Smooth muscle cell (in vitro differentiated cells): ENCODE data around the gene HOXC6. TPM values are rescaled to one million over a fixed set of nuclear protein-coding genes. Genes with fewer than 3 reads are reported as not detected.

Experiments
- DNase-seq: peaks from one replicate; lab custom pipeline; 2025; ENCODE audit not compliant: unreplicated experiment; lab: John Stamatoyannopoulos, UW
- H2AFZ ChIP-seq: fragments of 200-600 bp; sonication (generic); 2 replicates; pipeline ENCODE4 v1.6.0; 2016; ENCODE audit warnings: antibody characterized with exemption, low read depth, mild to moderate bottlenecking
- H3F3A ChIP-seq: fragments of 200-600 bp; sonication (generic); 2 replicates; pipeline ENCODE4 v1.6.0; 2017; ENCODE audit warnings: antibody characterized with exemption, low read depth
- H3K27ac ChIP-seq: fragments of 200-600 bp; sonication (generic); 2 replicates; pipeline ENCODE4 v1.5.1; 2016; ENCODE audit warnings: low read depth, mild to moderate bottlenecking
- H3K27me3 ChIP-seq: fragments of 200-600 bp; sonication (generic); 2 replicates; pipeline ENCODE4 v1.6.1; 2016; ENCODE audit warnings: low read depth, mild to moderate bottlenecking
- H3K36me3 ChIP-seq: fragments of 200-600 bp; sonication (generic); 2 replicates; pipeline ENCODE4 v1.5.1; 2016; ENCODE audit warnings: low read depth
- H3K4me1 ChIP-seq: fragments of 200-600 bp; sonication (generic); 2 replicates; pipeline ENCODE4 v1.5.1; 2016; ENCODE audit warnings: low read depth
- H3K4me2 ChIP-seq: fragments of 200-600 bp; sonication (generic); 2 replicates; pipeline ENCODE4 v1.6.0; 2016; ENCODE audit warnings: mild to moderate bottlenecking
- H3K4me3 ChIP-seq: fragments of 200-600 bp; sonication (generic); 2 replicates; pipeline ENCODE4 v1.5.1; 2016; ENCODE audit warnings: mild to moderate bottlenecking
- H3K79me2 ChIP-seq: fragments of 200-600 bp; sonication (generic); 2 replicates; pipeline ENCODE4 v1.6.0; 2016; ENCODE audit warnings: low read depth, mild to moderate bottlenecking
- H3K9ac ChIP-seq: fragments of 200-600 bp; sonication (generic); 2 replicates; pipeline ENCODE4 v1.6.0; 2016; ENCODE audit warnings: low read depth
- H3K9me3 ChIP-seq: fragments of 200-600 bp; sonication (generic); replicated peaks from 2 replicates; pipeline ENCODE4 v1.5.1; 2016; ENCODE audit warnings: low read depth
- H4K20me1 ChIP-seq: fragments of 200-600 bp; sonication (generic); 2 replicates; pipeline ENCODE4 v1.6.0; 2016; ENCODE audit warnings: low read depth
- CTCF ChIP-seq: fragments of 200-600 bp; sonication (generic); IDR thresholded peaks from 2 replicates; pipeline ENCODE4 v1.5.1; 2017; ENCODE audit warnings: borderline replicate concordance, mild to moderate bottlenecking, antibody characterized with exemption; ENCODE audit not compliant: insufficient read depth, poor library complexity, severe bottlenecking
- WGBS: methylation state at CpG from one replicate; pipeline ENCODE4 v1.1.7; 2016; ENCODE audit warnings: low lambda C conversion rate; 5-methylcytosine and 5-hydroxymethylcytosine counted together
- polyA plus RNA-seq: library from polyadenylated mRNA; unstranded; fragments of >200 nt; fragmentation: Nextera tagmentation; extraction: Ambion mirVana; gene quantifications from 2 replicates; pipeline ENCODE4 v1.2.1, GENCODE V29; 2016
- total RNA-seq: library from RNA; depleted of rRNA; stranded (reverse); fragments of >200 nt; gene quantifications from 2 replicates; pipeline ENCODE4 v1.2.3, GENCODE V29; 2014

The HOXC6 gene
- total and polyA plus RNA-seq, 2 experiments from 2014 or later: 3.1 to 12.3 TPM

- H3K36me3 ChIP-seq: no peaks in the 10 kb centered on the region
- H3K4me3 ChIP-seq: peak overlapping the region; percentile 42
- peaks cover 90% of the 10 kb centered on the region for H3K27me3 ChIP-seq
- H3K4me1 ChIP-seq: peaks cover 7% of the 10 kb centered on the region
- no peak for TF ChIP-seq CTCF
- H4K20me1 ChIP-seq: no peaks in the 10 kb centered on the region
- H3K79me2 ChIP-seq: peaks cover 25% of the 10 kb centered on the region
- H3F3A ChIP-seq: no peaks in the 10 kb centered on the region
- H3K9ac ChIP-seq: peak overlapping the region; percentile 73
- no peak for DNase-seq
- H3K4me2 ChIP-seq: peak overlapping the region; percentile 82
- no peaks in the 10 kb centered on the region for H3K9me3 ChIP-seq
- peak overlapping the region; percentile 87 for H3K27ac ChIP-seq
- no peak overlapping the region for H2AFZ ChIP-seq
- 7% methylated on average over 37 of the region's 43 CpGs for WGBS
Observed at GRCh38 chr12:54019091-54019811, 9.0 kb upstream of the HOXC6 start.

- Histone ChIP-seq H3F3A (no peaks in the 10 kb centered on the region), H4K20me1 (no peaks in the 10 kb centered on the region), H3K79me2 (peaks cover 33% of the 10 kb centered on the region), H2AFZ (no peak overlapping the region), H3K4me2 (peak overlapping the region; percentile 82), H3K36me3 (no peaks in the 10 kb centered on the region), H3K9ac (no peak overlapping the region), H3K9me3 (no peaks in the 10 kb centered on the region), H3K4me1 (peaks cover 6% of the 10 kb centered on the region), H3K27ac (peak overlapping the region; percentile 87), H3K4me3 (peak overlapping the region; percentile 42), H3K27me3 (peaks cover 90% of the 10 kb centered on the region)
- WGBS: 27% methylated on average over 10 of the region's 10 CpGs
- no peak for TF ChIP-seq CTCF
- DNase-seq: no peak
Observed at GRCh38 chr12:54019924-54020590, 8.2 kb upstream of the HOXC6 start.

GRCh38 chr12:54020591-54021405 lies 7.4 kb upstream of the HOXC6 start:
- Histone ChIP-seq H3K27ac (peak overlapping the region; percentile 87), H3K9me3 (no peaks in the 10 kb centered on the region), H3F3A (no peaks in the 10 kb centered on the region), H3K79me2 (peaks cover 36% of the 10 kb centered on the region), H3K4me1 (peaks cover 6% of the 10 kb centered on the region), H2AFZ (no peak overlapping the region), H3K36me3 (no peaks in the 10 kb centered on the region), H3K4me3 (peak overlapping the region; percentile 42), H3K4me2 (peak overlapping the region; percentile 82), H3K27me3 (peaks cover 90% of the 10 kb centered on the region), H3K9ac (no peak overlapping the region), H4K20me1 (no peaks in the 10 kb centered on the region)
- no peak for TF ChIP-seq CTCF
- 37% methylated on average over 23 of the region's 23 CpGs for WGBS
- no peak for DNase-seq
